Heart right ventricle (tissue), 16 donors: ENCODE data around the gene NXT1. TPM values are rescaled to one million over a fixed set of nuclear protein-coding genes. Genes with fewer than 3 reads are reported as not detected.
"Not testable (repeated sequence)": the region's sequence is repeated elsewhere in the genome, so short reads cannot be mapped to it uniquely, and the experiment has no call there.

Experiments
- ATAC-seq, 8 donors: fragments of 200-7000 bp; cut with Tn5 transposase; one replicate each; pipeline ENCODE4 v1.9.1; 2020; ENCODE audit warnings: mild to moderate bottlenecking in 8 of 8, moderate library complexity in 8 of 8, moderate number of reproducible peaks in 1 of 8
- DNase-seq, 2 donors: peaks; one replicate each; pipeline ENCODE4 v3.0.0-alpha.2; 2020
- H3K27ac ChIP-seq, 10 donors: fragments of 200-600 bp; sonication (generic) in 2 of 10; one replicate each; pipeline versions ENCODE4 v1.5.0 to v1.8.0; 2020 to 2022; ENCODE audit warnings: mild to moderate bottlenecking in 3 of 10
- H3K27me3 ChIP-seq, 7 donors: fragments of 200-600 bp; one replicate each; pipeline ENCODE4 v1.8.0; 2021 to 2022; ENCODE audit warnings: mild to moderate bottlenecking in 2 of 7
- H3K36me3 ChIP-seq, 9 donors: fragments of 200-600 bp; sonication (generic) in 1 of 9; one replicate each; pipeline versions ENCODE4 v1.5.0 to v1.8.0; 2020 to 2022; ENCODE audit warnings: mild to moderate bottlenecking in 2 of 9
- H3K4me1 ChIP-seq, 9 donors: fragments of 200-600 bp; sonication (generic) in 1 of 9; one replicate each; pipeline versions ENCODE4 v1.5.0 to v1.8.0; 2020 to 2022; ENCODE audit warnings: mild to moderate bottlenecking in 4 of 9
- H3K4me3 ChIP-seq, 10 donors: fragments of 200-600 bp; sonication (generic) in 2 of 10; one replicate each; pipeline versions ENCODE4 v1.5.0 to v1.8.0; 2020 to 2022; ENCODE audit warnings: mild to moderate bottlenecking in 7 of 10, moderate library complexity in 2 of 10
- H3K9me3 ChIP-seq, 11 donors: fragments of 200-600 bp in 10 of 11; sonication (generic) in 2 of 11; one replicate each; pipeline versions ENCODE4 v1.5.0 to v1.8.0; 2013 to 2022; ENCODE audit warnings: mild to moderate bottlenecking in 2 of 11, control low read depth in 1 of 11, moderate library complexity in 1 of 11
- WGBS, 2 donors: extraction: QIAGEN DNeasy Blood & Tissue Kit; methylation state at CpG; one replicate each; pipeline ENCODE4 v1.1.7; 2013; ENCODE audit warnings: inconsistent platforms in 1 of 2; 5-methylcytosine and 5-hydroxymethylcytosine counted together
- intact Hi-C, 10 donors: fragments of 100-400 bp; cut with DNase I; formaldehyde crosslinking; loops; one replicate each; pipeline versions ENCODE4 v1.11.1 to v1.14.2; 2022
- polyA plus RNA-seq, 2 donors: library from polyadenylated mRNA; stranded (reverse); fragments of 200-250 nt; gene quantifications; one replicate each; pipeline ENCODE4 v1.2.3, GENCODE V29; 2013
- total RNA-seq, 10 donors: library from RNA; stranded (reverse); fragmentation: NEBNext Ultra II Directional in 3 of 10; extraction: Animal tissue kit (Norgen Biotek cat#: 25700) in 3 of 10; gene quantifications; one replicate each; pipeline versions ENCODE4 v1.2.1 to v1.2.4, GENCODE V29; 2021 to 2023
- TF ChIP-seq, protein P1 (sequence below), 9 donors: fragments of 200-600 bp; sonication (generic) in 2 of 9; IDR thresholded peaks; one replicate each; pipeline versions ENCODE4 v1.5.0 to v1.8.0; 2021 to 2022; ENCODE audit warnings: antibody characterized with exemption in 9 of 9, mild to moderate bottlenecking in 5 of 9, moderate library complexity in 1 of 9
- donor health status: Arrhythmogenic right ventricular cardiomyopathy.
- donor health status: ischemic (EF 13 %, LVEDD 7.1; RV severe dilation, severe dysfunction).
- donor health status: healthy with polysubstance abuse.
- donor health status: DM: no; HTN: yes; CAD: no.
- donor health status: DM: no; HTN: no; CAD: no.
- donor health status: ischemic (EF 25% LVEDD 6.9; RV normal size, moderate dysfunction).
- donor health status: ischemic (EF 25% LVEDD 5.7; RV mildly dilated, moderate dysfunction).
- donor health status: healthy.
- donor health status: DM: yes; HTN: yes; CAD: no.
- donor health status: Ischemic cardiomyopathy.
- donor health status: ischemic (EF 35%, LVEDD 5.7; RV mildly dilated, moderate dysfunction).
- donor health status: nonischemic (EF 11% LVEDD 7.7; RV severe dilation, severe dysfunction).
- donor health status: DM: yes; HTN: yes; CAD: no.
- donor health status: PGD.
- donor health status: ischemic (EF 29% LVEDD 5.4; RV normal size, mild dysfunction).
- donor health status: nonischemic (EF 23%, LVEDD 6.1; RV moderate dilation, normal function).

Gene NXT1
- total and polyA plus RNA-seq, 12 donors: 4.5 to 21.3 (median 6.6) TPM

DNA sequence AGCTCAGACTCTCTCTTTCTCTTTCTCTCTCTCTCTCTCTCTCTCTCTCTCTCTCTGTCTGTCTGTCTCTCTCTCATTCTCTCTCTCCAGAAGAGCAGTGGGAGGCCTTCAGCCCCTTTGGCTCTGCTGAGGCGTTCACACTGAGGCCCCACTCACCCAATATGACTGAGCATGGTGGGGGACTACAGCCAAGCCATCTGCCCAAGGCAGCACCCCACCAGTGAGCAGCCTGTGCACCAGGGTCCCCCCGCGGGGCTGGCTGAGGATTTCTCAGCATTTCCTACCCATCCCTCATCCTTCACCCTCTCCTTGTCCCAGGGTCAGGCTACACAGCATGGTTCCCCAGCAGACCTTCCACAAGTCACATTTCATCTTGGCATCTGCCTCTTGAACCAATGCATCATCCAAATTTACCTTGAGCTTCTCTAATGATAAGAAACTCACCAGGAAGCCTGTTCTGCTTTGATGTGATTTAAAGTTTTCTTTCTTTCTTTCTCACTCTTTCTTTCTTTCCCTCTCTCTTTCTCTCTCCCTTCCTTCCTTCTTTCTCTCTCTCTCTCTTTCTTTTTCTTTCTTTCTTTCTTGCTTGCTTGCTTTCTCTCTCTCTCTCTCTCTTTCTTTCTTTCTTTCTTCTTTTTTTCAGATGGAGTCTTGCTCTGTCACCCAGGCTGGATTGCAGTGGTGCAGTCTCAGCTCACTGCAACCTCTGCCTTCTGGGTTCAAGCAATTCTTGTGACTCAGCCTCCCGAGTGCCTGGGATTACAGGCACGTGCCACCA, 47.1 kb upstream of the NXT1 start:
- H3K27me3 ChIP-seq: peaks cover 0 to 2% (median 0%) of the 10 kb centered on the region in 7 donors
- no peak overlapping the region for H3K4me3 ChIP-seq
- TF ChIP-seq, protein P1, sequence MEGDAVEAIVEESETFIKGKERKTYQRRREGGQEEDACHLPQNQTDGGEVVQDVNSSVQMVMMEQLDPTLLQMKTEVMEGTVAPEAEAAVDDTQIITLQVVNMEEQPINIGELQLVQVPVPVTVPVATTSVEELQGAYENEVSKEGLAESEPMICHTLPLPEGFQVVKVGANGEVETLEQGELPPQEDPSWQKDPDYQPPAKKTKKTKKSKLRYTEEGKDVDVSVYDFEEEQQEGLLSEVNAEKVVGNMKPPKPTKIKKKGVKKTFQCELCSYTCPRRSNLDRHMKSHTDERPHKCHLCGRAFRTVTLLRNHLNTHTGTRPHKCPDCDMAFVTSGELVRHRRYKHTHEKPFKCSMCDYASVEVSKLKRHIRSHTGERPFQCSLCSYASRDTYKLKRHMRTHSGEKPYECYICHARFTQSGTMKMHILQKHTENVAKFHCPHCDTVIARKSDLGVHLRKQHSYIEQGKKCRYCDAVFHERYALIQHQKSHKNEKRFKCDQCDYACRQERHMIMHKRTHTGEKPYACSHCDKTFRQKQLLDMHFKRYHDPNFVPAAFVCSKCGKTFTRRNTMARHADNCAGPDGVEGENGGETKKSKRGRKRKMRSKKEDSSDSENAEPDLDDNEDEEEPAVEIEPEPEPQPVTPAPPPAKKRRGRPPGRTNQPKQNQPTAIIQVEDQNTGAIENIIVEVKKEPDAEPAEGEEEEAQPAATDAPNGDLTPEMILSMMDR (IDR thresholded peaks at IDR 0.05): no peak
- ATAC-seq (no peak), DNase-seq (no peak)
- WGBS, 2 donors: 80 to 83% methylated on average over 5 of the region's 5 CpGs
- H3K9me3 ChIP-seq: no peaks in the 10 kb centered on the region
- H3K36me3 ChIP-seq: no peaks in the 10 kb centered on the region
- H3K4me1 ChIP-seq: no peaks in the 10 kb centered on the region
- intact Hi-C loops: no loop called here
- no peak overlapping the region for H3K27ac ChIP-seq

DNA sequence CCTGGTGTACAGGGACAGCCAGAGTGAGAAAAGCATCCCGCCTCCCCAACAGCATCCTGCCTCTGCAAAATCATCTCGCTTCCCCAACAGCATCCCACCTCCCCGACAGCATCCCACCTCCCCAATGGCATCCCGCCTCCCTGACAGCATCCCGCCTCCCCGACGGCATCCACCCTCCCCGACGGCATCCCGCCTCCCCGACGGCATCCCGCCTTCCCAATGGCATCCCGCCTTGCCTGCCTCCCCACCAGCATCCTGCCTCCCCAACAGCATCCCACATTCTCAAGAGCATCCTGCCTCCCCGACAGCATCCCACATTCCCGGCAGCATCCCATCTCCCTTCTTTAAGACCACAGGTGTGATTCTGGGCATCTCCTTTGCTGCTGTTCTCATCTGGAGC, 46.0 kb upstream of the NXT1 start:
- peaks cover 0 to 2% (median 0%) of the 10 kb centered on the region in 7 donors for H3K27me3 ChIP-seq
- no peak overlapping the region for H3K27ac ChIP-seq
- peak in 1 of 8 donors; percentile 12 for ATAC-seq
- intact Hi-C loops: no loop called here
- no peaks in the 10 kb centered on the region for H3K36me3 ChIP-seq
- 84% methylated on average over 16 of the region's 16 CpGs for WGBS, 2 donors
- no peak overlapping the region for H3K4me3 ChIP-seq
- no peak for DNase-seq
- no peaks in the 10 kb centered on the region for H3K9me3 ChIP-seq
- no peaks in the 10 kb centered on the region for H3K4me1 ChIP-seq
- TF ChIP-seq, protein P1 (IDR thresholded peaks at IDR 0.05): no peak

DNA sequence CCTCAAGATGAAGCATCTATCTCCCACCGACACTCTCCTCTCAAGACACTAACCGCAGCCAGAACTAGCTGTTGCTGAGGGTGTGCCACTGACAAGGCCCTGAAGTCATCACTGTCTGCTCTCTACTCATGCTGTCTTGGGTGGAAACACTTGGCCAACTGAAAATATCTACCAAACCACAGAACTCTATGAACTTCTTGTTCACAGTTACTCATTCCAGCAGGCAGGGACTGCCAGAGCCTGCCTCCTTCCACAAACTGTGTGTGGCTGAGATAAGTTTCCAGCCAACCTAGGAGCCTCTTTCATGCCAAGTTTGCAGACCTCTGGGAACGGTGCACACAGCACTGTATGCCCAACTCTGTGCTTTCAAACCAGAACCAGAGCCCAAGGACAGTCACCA, 45.5 kb upstream of the NXT1 start:
- H3K9me3 ChIP-seq: no peaks in the 10 kb centered on the region
- WGBS, 2 donors: 82 to 83% methylated on average over 3 of the region's 3 CpGs
- no peak overlapping the region for H3K4me3 ChIP-seq
- H3K27ac ChIP-seq: no peak overlapping the region
- intact Hi-C loops: no loop called here
- TF ChIP-seq, protein P1 (IDR thresholded peaks at IDR 0.05): no peak
- no peaks in the 10 kb centered on the region for H3K36me3 ChIP-seq
- ATAC-seq (peak in 5 of 8 donors; percentile 27 to 79 (median 57)), DNase-seq (no peak)
- H3K27me3 ChIP-seq: peaks cover 0 to 2% (median 0%) of the 10 kb centered on the region in 7 donors
- no peaks in the 10 kb centered on the region for H3K4me1 ChIP-seq

DNA sequence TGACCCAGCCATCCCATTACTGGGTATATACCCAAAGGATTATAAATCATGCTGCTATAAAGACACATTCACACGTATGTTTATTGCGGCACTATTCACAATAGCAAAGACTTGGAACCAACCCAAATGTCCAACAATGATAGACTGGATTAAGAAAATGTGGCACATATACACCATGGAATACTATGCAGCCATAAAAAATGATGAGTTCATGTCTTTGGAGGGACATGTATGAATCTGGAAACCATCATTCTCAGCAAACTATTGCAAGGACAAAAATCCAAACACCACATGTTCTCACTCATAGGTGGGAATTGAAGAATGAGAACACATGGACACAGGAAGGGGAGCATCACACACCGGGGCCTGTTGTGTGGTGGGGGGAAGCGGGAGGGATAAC, 43.2 kb upstream of the NXT1 start:
- intact Hi-C loops, H3K27ac ChIP-seq, H3K36me3 ChIP-seq, H3K4me1 ChIP-seq, H3K4me3 ChIP-seq, H3K27me3 ChIP-seq, H3K9me3 ChIP-seq, DNase-seq, ATAC-seq: not testable (repeated sequence)
- 94 to 97% methylated on average over 2 of the region's 4 CpGs for WGBS, 2 donors

- no peak for DNase-seq
- no peaks in the 10 kb centered on the region for H3K36me3 ChIP-seq
- peaks cover 0 to 2% (median 0%) of the 10 kb centered on the region in 7 donors for H3K27me3 ChIP-seq
- H3K4me3 ChIP-seq: no peak overlapping the region
- WGBS, 2 donors: 82 to 88% methylated on average over 3 of the region's 3 CpGs
- intact Hi-C loops: no loop called here
- peaks cover 0 to 7% (median 0%) of the 10 kb centered on the region in 9 donors for H3K4me1 ChIP-seq
- H3K27ac ChIP-seq: no peak overlapping the region
- TF ChIP-seq, protein P1 (IDR thresholded peaks at IDR 0.05): no peak
- no peak for ATAC-seq
- no peaks in the 10 kb centered on the region for H3K9me3 ChIP-seq
Measured at GRCh38 chr20:23308024-23308423, 42.6 kb upstream of the NXT1 start.
